HCT116 (cell line): ENCODE data around the gene INSRR. TPM values are rescaled to one million over a fixed set of nuclear protein-coding genes. Genes with fewer than 3 reads are reported as not detected.

ENCODE experiments used
- ATAC-seq: fragments of 200-7000 bp; cut with Tn5 transposase; 2 replicates; pipeline ENCODE4 v1.9.1; 2020; ENCODE audit warnings: mild to moderate bottlenecking, moderate library complexity
- BruUV-seq: library from RNA; stranded (reverse); fragments of 400-500 nt; replicated peaks from 2 replicates; lab custom pipeline; 2021; lab: Mats Ljungman, UMichigan
- CTCF ChIA-PET: fragments of 300-600 bp; sonication (Branson Sonifier 250); formaldehyde crosslinking; loops from one replicate; lab custom pipeline; 2021; ENCODE audit warnings: antibody characterized with exemption; lab: Charles Lee
- POLR2A ChIA-PET: fragments of 300-600, 350-600 bp; sonication (Branson Sonifier 250); formaldehyde crosslinking; loops from one replicate; lab custom pipeline; 2021; ENCODE audit warnings: antibody characterized with exemption; lab: Charles Lee
- RAD21 ChIA-PET, 2 experiments: fragments of 300-600 bp; sonication (Branson Sonifier 250); formaldehyde crosslinking; loops; one replicate each; lab custom pipeline; 2023; ENCODE audit warnings: low total read pairs in 2 of 2; ENCODE audit not compliant: uncharacterized antibody in 2 of 2, unreplicated experiment in 2 of 2, low non-redundant PET in 1 of 2; lab: Charles Lee
- DNase-seq: peaks from one replicate; pipeline ENCODE4 v3.0.0-alpha.2; 2010; ENCODE audit warnings: low read depth, low spot score
- H2AFZ ChIP-seq: fragments of 200-600 bp; shearing (Covaris generic), sonication (generic); 2 replicates; pipeline ENCODE4 v1.6.1; 2017; ENCODE audit warnings: low read depth, mixed run types, mixed read lengths, antibody characterized with exemption, low read length; ENCODE audit not compliant: poor library complexity, severe bottlenecking
- H3K27ac ChIP-seq: 2 replicates; pipeline ENCODE4 v1.5.1; 2012; ENCODE audit warnings: low read depth, low read length
- H3K27me3 ChIP-seq: fragments of 200-600 bp; sonication (generic); 2 replicates; pipeline ENCODE4 v1.6.1; 2016; ENCODE audit warnings: mixed run types, low read length, mixed read lengths; ENCODE audit not compliant: insufficient read depth
- H3K36me3 ChIP-seq, 2 experiments: fragments of 200-500 bp in 1 of 2; fragments of 200-600 bp in 1 of 2; sonication (Bioruptor generic) in 1 of 2; sonication (generic) in 1 of 2; 2 replicates each; pipeline versions ENCODE4 v1.5.1 to v1.6.1; 2014 to 2016; ENCODE audit warnings: low read length in 2 of 2, inconsistent platforms in 1 of 2, mixed read lengths in 1 of 2, mixed run types in 1 of 2; ENCODE audit not compliant: insufficient read depth in 2 of 2, control insufficient read depth in 1 of 2
- H3K4me1 ChIP-seq, 2 experiments: fragments of 200-600 bp in 1 of 2; sonication (generic) in 1 of 2; 2 replicates each; pipeline versions ENCODE4 v1.5.1 to v1.6.1; 2012 to 2017; ENCODE audit warnings: low read length in 2 of 2, inconsistent platforms in 1 of 2, mild to moderate bottlenecking in 1 of 2, mixed read lengths in 1 of 2, mixed run types in 1 of 2, moderate library complexity in 1 of 2; ENCODE audit not compliant: insufficient read depth in 2 of 2, control insufficient read depth in 1 of 2
- H3K4me2 ChIP-seq: fragments of 200-600 bp; sonication (generic); 2 replicates; pipeline ENCODE4 v1.6.1; 2017; ENCODE audit warnings: mixed run types, low read length, mixed read lengths
- H3K4me3 ChIP-seq, 2 experiments: fragments of 200-600 bp in 1 of 2; sonication (generic) in 1 of 2; replicated peaks in 1 of 2; 2 replicates each; pipeline ENCODE4 v1.5.1; 2011 to 2016; ENCODE audit warnings: low read length in 2 of 2, control low read depth in 1 of 2, low read depth in 1 of 2, mild to moderate bottlenecking in 1 of 2, mixed read lengths in 1 of 2, mixed run types in 1 of 2
- H3K79me2 ChIP-seq: fragments of 200-600 bp; sonication (generic); 2 replicates; pipeline ENCODE4 v1.6.1; 2017; ENCODE audit warnings: mild to moderate bottlenecking, mixed run types, low read length, moderate library complexity, mixed read lengths; ENCODE audit not compliant: insufficient read depth
- H3K9ac ChIP-seq: fragments of 200-600 bp; sonication (generic); 2 replicates; pipeline ENCODE4 v1.6.1; 2016; ENCODE audit warnings: low read length, mixed read lengths
- H3K9me2 ChIP-seq: fragments of 200-600 bp; sonication (generic), shearing (Covaris generic); 2 replicates; pipeline ENCODE4 v1.6.1; 2017; ENCODE audit warnings: mixed run types, mild to moderate bottlenecking, moderate library complexity; ENCODE audit not compliant: insufficient read depth
- H3K9me3 ChIP-seq, 2 experiments: fragments of 200-500 bp in 1 of 2; fragments of 200-600 bp in 1 of 2; sonication (Bioruptor generic) in 1 of 2; sonication (generic) in 1 of 2; 2 replicates each; pipeline ENCODE4 v1.6.1; 2014 to 2017; ENCODE audit warnings: low read length in 2 of 2, mixed read lengths in 2 of 2, inconsistent platforms in 1 of 2, low read depth in 1 of 2, mild to moderate bottlenecking in 1 of 2, mixed run types in 1 of 2, moderate library complexity in 1 of 2; ENCODE audit not compliant: control insufficient read depth in 1 of 2, insufficient read depth in 1 of 2
- H4K20me1 ChIP-seq: fragments of 200-600 bp; sonication (generic), shearing (Covaris generic); 2 replicates; pipeline ENCODE4 v1.6.1; 2017; ENCODE audit warnings: mixed run types, mild to moderate bottlenecking, moderate library complexity; ENCODE audit not compliant: insufficient read depth
- ATF3 ChIP-seq: IDR thresholded peaks from 2 replicates; pipeline ENCODE4 v1.6.1; 2012
- CBX3 ChIP-seq: IDR thresholded peaks from 2 replicates; pipeline ENCODE4 v1.6.1; 2012; ENCODE audit warnings: low read depth
- CEBPB ChIP-seq: IDR thresholded peaks from 2 replicates; pipeline ENCODE4 v1.6.1; 2012; ENCODE audit warnings: low read depth
- EGR1 ChIP-seq: IDR thresholded peaks from 2 replicates; pipeline ENCODE4 v1.6.1; 2012; ENCODE audit warnings: low read depth
- ELF1 ChIP-seq: IDR thresholded peaks from 2 replicates; pipeline ENCODE4 v1.6.1; 2012; ENCODE audit warnings: low read depth, borderline replicate concordance
- EZH2 ChIP-seq: fragments of 200-600 bp; sonication (generic); IDR thresholded peaks from 2 replicates; pipeline ENCODE4 v1.6.1; 2017; ENCODE audit warnings: antibody characterized with exemption, mixed run types
- EZH2phosphoT487 ChIP-seq: fragments of 200-600 bp; IDR thresholded peaks from 2 replicates; pipeline ENCODE4 v1.6.1; 2018; ENCODE audit warnings: antibody characterized with exemption, borderline replicate concordance
- FOSL1 ChIP-seq: IDR thresholded peaks from 2 replicates; pipeline ENCODE4 v1.6.1; 2012; ENCODE audit warnings: low read depth
- JUND ChIP-seq: IDR thresholded peaks from 2 replicates; pipeline ENCODE4 v1.6.1; 2012
- POLR2A ChIP-seq: IDR thresholded peaks from 2 replicates; pipeline ENCODE4 v1.7.0; 2011; ENCODE audit warnings: borderline replicate concordance; ENCODE audit not compliant: insufficient read depth, insufficient read length; ENCODE audit errors: extremely low read depth
- POLR2AphosphoS5 ChIP-seq: IDR thresholded peaks from 2 replicates; pipeline ENCODE4 v1.6.1; 2011; ENCODE audit warnings: mild to moderate bottlenecking, low read depth, low read length, moderate library complexity
- RAD21 ChIP-seq: IDR thresholded peaks from 2 replicates; pipeline ENCODE4 v1.6.1; 2012; ENCODE audit warnings: low read depth, mild to moderate bottlenecking
- REST ChIP-seq: IDR thresholded peaks from 2 replicates; pipeline ENCODE4 v1.6.1; 2012; ENCODE audit warnings: low read depth
- SIN3A ChIP-seq: IDR thresholded peaks from 2 replicates; pipeline ENCODE4 v1.6.1; 2012; ENCODE audit warnings: low read depth
- SRF ChIP-seq: IDR thresholded peaks from 2 replicates; pipeline ENCODE4 v1.6.1; 2012; ENCODE audit warnings: low read depth
- TCF7L2 ChIP-seq: IDR thresholded peaks from 2 replicates; pipeline ENCODE4 v1.7.0; 2011; ENCODE audit warnings: borderline replicate concordance, inconsistent platforms; ENCODE audit not compliant: insufficient read depth, insufficient read length; ENCODE audit errors: extremely low read depth
- YY1 ChIP-seq: IDR thresholded peaks from 2 replicates; pipeline ENCODE4 v1.6.1; 2011; ENCODE audit warnings: low read length, low read depth, moderate library complexity, mild to moderate bottlenecking; ENCODE audit not compliant: insufficient replicate concordance; ENCODE audit errors: extremely low read depth
- ZBTB33 ChIP-seq: IDR thresholded peaks from 2 replicates; pipeline ENCODE4 v1.6.1; 2011; ENCODE audit warnings: mild to moderate bottlenecking, low read length, moderate library complexity; ENCODE audit not compliant: insufficient replicate concordance; ENCODE audit errors: extremely low read depth
- ZFX ChIP-seq: fragments of 450-650 bp; IDR thresholded peaks from 2 replicates; pipeline ENCODE4 v1.6.1; 2017
- ZNF274 ChIP-seq: fragments of 200-500 bp; sonication (Bioruptor generic); IDR thresholded peaks from 2 replicates; pipeline ENCODE4 v1.6.1; 2014; ENCODE audit warnings: mild to moderate bottlenecking, low read depth, low read length, inconsistent platforms
- intact Hi-C: fragments of 100-400 bp; cut with micrococcal nuclease; formaldehyde crosslinking; loops from 2 replicates; pipeline ENCODE4 v1.10.0; 2022
- total RNA-seq: library from RNA; stranded (reverse); gene quantifications from one replicate; pipeline ENCODE4 v1.2.1, GENCODE V29; 2021; ENCODE audit not compliant: unreplicated experiment

INSRR gene
- total RNA-seq, 1 experiment from 2014 or later: not detected

GRCh38 chr1:156845055-156845952 lies 13.6 kb downstream of the INSRR start:
- ChIA-PET CTCF (no interaction called here), POLR2A (no interaction called here), RAD21 (no interaction called here)
- Histone ChIP-seq H3K4me3 (no peak overlapping the region), H3K4me1 (no peaks in the 10 kb centered on the region), H3K27me3 (no peaks in the 10 kb centered on the region), H3K9me2 (no peaks in the 10 kb centered on the region), H3K4me2 (no peak overlapping the region), H3K27ac (no peak overlapping the region), H3K9me3 (no peaks in the 10 kb centered on the region), H3K9ac (no peak overlapping the region), H4K20me1 (no peaks in the 10 kb centered on the region), H2AFZ (no peak overlapping the region), H3K36me3 (no peaks in the 10 kb centered on the region), H3K79me2 (no peaks in the 10 kb centered on the region)
- no peak for DNase-seq
- ATAC-seq: 0 out of 2 replicates have a peak, but pooled peaks have one; percentile 40
- TF ChIP-seq CEBPB (no peak), ZFX (no peak), REST (no peak), ATF3 (no peak), RAD21 (no peak), TCF7L2 (no peak), EZH2phosphoT487 (no peak), EGR1 (no peak), SRF (no peak), POLR2A (no peak), JUND (no peak), CBX3 (no peak), ZNF274 (no peak), ZBTB33 (no peak), YY1 (no peak), SIN3A (no peak), FOSL1 (no peak), POLR2AphosphoS5 (no peak), ELF1 (no peak), EZH2 (no peak)
- intact Hi-C loops: no loop called here
- no TSS peak for BruUV-seq
